Hindlimb muscle (tissue), 1 donor: ENCODE measurements around the gene EFR3B. TPM values are rescaled to one million over a fixed set of nuclear protein-coding genes. Genes with fewer than 3 reads are reported as not detected.
"Not testable (repeated sequence)": the region's sequence is repeated elsewhere in the genome, so short reads cannot be mapped to it uniquely, and the experiment has no call there.

Experiments used
- DNase-seq: peaks from one replicate; pipeline ENCODE4 v3.0.0-alpha.2; 2013
- polyA plus RNA-seq: library from polyadenylated mRNA; unstranded; fragments of 120-200 nt; gene quantifications from one replicate; pipeline ENCODE4 v1.2.1, GENCODE V29; 2013; ENCODE audit not compliant: insufficient read length

EFR3B gene
- polyA plus RNA-seq, 1 donor = 5.3 TPM

DNA sequence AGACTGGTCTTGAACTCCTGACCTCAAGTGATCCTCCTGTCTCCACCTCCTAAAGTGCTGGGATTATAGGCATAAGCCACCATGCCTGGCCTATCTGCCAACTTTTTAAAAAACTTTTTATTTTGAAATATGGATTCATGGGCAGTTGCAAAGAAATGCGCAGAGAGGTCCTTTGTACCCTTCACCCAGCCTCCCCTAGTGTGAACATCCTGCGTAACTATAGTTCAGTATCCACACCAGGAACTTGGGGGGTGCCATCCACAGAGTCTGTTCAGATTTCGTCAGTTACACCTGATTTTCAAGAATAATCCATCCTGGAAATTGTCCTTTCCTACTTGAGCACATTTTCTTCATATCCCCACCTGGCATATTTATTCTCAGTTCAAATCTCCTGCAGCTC lies 33.0 kb downstream of the EFR3B start:
- no peak for DNase-seq

DNA sequence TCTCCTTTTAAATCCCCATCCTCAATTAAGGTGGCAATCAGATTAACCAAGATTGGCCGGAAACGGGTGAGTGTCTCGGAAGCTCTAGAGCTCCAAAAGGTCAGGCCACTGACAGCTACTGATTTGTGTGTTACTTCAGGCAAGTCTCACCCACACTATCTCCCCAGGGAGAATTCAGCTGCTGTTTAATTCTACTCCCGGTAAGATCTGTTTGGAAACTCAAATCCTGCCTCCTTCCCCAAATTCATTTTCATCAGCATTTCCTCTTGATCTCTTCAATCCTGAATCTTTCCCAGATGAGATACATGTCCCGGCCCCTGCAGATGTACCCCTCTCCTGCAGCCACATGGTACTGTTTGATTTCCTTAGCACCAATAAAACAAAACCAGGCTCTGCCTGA lies 34.9 kb downstream of the EFR3B start:
- DNase-seq = no peak

DNA sequence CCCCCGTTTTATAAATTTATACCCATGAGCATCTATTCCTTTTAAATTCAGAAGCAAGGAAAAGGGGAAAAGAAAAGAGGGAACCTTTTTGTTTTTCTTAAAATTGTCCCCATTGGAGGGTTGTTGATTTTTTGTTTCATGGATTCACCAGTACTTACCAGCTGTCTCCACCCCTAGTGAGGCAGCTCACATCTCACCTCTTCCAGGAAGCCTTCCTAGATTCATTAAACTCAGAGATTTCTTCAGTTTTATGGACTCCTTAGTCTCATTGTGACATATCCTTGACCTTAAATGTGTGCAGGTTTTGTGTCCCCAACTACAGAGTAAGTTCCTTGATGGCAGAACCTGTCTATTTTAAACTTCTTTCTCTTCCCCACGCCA lies 35.9 kb downstream of the EFR3B start:
- DNase-seq = no peak

DNA sequence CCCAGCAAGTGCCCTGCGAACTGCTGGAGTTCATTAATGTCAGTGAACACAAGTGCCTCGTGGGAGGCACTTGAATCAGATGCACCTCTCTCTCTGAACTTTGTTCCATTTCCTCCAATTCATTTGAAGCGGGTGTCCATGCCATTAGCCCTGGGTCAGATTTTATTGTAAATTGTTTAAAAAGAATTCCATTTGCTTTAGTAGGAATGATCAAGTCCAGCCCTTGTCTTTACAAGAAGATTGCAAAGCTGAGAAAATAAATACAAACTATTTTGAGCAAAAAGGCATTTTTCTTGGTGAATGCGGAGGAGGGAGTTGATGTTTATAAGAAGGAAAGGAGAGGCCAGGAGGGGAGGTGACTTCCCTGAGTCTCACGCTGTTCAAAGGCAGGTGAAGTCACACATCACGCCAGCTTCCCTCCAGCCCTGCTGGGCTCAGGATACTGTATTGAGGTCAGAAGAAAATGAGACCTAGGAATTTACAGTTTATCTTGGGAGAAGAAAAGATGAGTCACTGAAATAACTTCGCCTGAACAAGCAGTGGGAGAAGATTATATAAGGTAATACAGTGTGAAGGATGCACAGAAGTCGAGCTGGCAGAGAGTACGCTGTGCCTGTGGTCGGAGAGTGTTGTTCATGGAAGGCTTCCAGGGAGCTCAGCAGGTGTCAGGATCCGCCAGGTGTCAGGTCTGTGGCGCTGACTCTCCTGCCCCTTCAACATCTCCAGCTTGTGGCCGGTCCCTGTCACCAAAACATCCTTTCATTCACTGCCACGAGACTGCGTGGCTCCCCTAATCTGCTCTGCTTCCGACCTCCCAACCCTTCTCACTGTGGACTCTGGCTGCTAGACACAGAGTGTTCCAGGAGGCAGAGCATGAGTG lies 36.5 kb downstream of the EFR3B start:
- no peak for DNase-seq

DNA sequence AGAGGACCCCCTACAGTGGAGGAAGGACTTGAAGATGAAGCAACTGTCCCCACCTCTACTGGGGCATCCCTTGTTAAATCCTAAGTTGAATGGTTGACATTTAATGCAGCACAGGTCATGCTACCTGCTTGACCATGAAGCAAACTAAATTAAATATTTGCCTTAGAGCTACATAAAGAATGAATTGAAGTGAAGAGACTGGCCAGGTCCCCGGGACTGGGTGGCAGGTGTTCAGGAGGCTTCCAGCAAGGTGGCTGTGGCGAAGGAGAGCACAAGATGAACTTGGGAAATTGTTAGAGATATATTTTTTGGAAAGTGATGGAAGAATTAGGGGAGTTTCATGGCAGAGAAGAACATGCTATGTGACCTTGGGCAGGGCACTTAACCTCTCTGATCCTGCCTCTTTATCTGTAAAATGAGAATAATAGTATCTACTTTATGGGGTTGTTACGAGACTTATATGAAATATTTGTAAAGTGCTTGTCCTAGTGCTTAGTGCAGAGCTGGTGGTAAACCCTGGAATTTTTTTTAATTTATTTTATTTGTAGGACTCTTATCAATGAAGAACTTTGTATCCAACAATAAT lies 37.3 kb downstream of the EFR3B start:
- no peak for DNase-seq

DNA sequence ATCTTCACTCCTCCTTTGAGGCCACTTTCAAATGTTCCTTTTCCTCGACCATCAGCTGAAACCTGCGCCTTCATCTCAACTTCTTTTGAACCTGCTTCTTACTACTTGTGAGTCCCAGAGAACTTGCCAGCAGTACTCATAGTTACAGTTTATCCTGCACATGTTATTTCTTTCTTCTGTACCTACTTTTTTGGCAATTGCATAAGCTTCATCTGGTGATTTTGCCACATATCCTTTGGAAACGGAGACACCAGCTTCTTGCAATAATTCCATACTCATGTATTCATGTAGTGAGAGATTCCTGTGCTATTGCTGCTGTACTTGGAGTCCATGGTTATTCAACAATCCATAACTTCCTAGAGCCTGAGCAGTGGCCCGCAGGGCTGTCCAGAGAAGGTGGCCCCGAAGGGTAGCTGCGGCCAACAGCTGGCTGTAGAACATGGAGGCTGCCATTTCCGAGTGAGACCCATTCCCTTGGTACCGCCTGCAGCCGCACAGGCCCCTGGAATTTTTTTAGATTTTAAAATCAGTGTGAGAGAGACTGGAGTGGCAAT lies 39.4 kb downstream of the EFR3B start:
- DNase-seq = no peak

DNA sequence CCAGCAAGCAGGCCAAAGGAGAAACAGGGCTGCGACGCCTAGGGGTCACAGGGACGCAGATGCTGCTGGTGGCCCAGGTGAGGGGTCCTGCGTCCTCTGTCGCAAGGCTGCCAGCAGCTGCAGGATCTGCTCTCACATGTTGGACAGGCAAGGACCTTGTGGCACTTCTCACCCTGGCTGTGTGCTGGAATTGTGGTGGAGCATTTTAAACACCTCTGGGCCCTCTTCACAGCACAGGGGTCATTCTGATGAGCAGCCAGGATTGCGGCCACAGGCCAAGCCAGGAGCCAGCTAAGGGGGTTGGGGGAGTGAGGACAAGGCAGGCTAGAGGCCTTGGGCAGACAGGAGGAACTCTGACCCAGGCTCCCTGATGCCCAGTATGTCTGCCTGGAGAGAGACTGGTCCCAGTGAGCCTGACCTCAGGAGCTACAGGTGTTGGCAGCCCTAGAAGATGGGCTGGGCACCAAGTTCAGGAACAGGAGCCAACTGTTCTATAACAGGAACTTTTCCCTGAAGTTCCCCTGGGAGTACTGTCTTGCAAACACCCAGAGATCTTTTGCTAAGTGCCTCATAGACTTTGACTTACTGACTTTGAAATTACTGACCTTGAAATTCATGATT lies 40.2 kb downstream of the EFR3B start:
- no peak for DNase-seq

DNA sequence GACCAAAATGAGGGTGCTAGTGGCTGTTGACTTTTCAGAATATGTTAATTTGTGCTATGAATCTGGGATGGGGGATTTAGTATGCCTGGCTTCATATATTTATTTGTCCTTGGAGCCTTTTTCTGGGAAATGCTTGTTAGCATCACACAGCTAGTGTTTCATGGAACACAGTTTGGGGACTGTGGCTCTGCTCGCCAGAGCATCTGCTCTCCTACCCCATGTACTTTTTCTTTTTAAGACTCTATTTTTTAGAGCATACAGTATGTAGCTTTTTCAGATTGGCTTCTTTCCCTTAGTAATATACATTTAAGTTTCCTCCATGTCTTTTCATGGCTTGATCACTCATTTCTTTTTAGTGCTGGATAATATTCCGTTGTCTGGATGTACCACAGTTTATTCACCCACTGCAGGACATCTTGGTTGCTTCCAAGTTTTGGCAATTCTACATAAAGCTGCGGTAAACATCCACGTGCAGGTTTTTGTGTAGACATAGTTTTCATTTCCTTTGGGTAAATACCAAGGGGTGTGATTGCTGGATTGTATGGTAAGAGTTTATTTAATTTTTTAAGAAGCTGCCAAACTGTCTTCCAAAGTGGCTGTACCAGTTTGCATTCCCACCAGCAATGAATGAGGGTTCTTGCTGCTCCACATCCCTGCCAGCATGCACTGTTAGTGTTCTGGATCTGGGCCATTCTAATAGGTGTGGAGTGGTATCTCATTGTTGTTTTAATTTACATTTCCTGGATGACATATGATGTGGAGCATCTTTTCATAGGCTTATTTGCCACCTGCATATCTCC lies 44.1 kb downstream of the EFR3B start:
- DNase-seq = no peak

DNA sequence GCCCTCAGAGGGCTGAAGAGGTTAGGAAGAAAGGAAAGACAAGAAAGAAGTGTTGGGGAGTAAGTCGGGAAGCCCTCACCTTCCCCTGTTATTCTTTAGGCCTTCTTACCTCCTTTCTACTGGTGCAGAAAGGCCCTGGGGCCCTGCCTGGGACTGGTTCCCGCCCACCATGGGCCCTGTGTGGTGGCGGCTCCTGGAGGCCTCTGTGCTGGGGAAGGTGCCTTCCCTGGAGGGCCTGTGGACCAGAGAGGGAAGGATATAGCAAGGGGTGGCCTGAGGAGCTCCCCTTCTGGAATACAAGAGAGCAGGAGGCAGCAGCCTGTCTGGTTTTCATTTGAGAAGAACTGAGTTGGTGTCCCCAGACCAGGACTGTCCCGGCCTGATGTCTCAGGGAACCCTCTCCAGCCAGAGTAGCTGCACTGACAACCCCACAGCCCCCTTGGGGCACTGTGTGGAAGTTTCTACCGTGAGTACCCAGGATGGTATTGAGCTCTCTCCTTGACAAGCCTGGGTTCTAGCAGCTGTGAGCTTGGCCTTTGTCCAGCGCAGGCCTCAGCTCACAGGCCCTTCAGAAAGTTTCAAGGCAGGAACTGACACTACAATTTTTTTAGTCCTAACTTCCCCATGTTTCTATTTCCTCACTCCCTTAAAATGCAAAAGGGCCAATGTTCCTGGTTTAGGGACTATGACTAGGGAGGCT lies 47.1 kb downstream of the EFR3B start:
- DNase-seq = no peak

DNA sequence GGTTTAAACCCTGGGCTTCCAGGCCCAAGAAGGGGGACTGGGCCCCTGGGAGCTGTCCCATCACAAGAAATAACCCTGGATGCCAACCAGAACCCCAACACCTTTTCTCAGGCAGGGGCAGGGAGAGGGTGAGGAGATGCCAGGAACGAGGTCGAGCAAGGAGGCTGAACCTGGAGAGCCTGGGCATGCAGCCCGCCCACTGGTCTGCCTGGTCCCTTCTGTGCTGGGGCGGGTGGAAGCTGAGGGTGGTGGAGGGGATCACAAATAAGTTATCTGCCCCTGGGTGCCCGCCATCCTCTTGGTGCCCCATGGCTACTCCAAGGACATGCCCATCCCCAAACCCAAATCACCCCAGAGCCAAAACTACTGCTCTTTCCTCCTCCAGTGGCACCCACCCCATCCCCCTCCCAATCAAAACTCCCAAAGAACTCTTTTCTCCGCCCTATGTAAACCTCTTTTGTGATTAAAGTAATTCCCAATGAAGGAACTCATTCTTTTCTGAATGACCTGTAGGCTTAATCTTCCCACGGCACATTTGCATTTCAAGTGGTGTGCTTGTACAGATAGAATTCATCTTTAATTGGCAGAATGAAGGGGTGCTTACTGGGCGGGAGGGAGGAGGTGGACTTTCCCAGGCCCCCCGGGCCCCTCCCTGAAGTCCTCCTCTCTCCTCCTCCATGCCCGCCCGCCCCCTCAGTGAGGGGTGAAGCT lies 47.9 kb downstream of the EFR3B start:
- DNase-seq = no peak

DNA sequence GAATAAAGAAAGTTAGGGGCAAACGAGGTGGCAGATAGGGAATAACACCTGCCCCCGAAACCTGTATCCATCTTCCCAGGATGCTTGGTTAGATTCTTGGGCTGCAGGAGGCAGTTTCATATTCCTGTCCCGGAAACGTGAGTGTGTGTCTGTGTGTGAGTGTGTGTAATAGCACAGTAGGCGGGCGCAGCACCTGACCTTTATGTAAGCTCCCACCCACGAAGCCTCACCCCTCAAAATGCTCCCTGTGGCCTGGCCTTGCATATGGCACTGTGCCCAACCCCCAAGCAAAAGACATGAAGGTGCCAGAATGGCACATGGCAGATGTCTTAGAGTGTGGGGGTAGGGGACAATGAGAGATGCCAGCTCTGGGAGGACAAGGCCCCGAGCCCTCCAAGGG lies 48.9 kb downstream of the EFR3B start:
- DNase-seq = no peak

DNA sequence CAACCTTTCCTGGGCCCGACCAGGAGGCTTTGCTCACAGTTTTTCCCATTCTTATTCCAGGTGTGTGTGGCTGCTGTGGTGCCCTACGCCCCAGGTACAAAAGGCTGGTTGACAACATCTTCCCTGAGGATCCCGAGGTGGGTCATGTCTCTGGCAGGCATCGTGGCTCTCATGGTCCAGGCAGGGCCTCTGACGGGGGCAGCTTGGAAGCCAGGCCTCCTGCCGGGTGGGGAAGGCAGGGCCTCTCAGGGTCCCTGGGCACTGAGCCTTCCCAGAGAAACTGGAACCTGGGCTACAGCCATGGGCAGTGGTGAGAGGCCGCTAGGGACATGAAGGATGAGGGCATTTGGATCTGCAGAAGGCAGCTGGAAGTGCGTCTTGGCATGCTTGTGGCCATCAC lies 49.4 kb downstream of the EFR3B start:
- no peak for DNase-seq

DNA sequence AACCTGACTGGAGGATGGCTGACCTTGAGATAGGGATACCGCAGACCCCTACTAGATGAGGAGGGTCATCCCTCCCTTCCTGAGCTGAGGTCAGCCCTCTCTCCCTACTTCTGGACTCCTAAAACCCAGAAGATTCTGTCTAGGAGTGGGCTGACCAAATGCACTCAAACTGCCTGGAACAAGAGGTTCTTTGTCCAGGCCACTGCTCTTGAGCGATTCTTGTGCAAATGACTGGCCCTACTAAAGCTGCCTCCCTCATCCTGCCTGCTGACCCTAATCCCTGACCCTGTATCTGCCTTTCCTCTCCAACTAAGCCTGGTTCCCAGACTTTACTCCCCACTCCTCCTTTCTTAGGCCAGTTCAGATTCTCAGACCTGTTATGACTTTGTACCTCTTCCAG lies 56.2 kb downstream of the EFR3B start:
- no peak for DNase-seq

DNA sequence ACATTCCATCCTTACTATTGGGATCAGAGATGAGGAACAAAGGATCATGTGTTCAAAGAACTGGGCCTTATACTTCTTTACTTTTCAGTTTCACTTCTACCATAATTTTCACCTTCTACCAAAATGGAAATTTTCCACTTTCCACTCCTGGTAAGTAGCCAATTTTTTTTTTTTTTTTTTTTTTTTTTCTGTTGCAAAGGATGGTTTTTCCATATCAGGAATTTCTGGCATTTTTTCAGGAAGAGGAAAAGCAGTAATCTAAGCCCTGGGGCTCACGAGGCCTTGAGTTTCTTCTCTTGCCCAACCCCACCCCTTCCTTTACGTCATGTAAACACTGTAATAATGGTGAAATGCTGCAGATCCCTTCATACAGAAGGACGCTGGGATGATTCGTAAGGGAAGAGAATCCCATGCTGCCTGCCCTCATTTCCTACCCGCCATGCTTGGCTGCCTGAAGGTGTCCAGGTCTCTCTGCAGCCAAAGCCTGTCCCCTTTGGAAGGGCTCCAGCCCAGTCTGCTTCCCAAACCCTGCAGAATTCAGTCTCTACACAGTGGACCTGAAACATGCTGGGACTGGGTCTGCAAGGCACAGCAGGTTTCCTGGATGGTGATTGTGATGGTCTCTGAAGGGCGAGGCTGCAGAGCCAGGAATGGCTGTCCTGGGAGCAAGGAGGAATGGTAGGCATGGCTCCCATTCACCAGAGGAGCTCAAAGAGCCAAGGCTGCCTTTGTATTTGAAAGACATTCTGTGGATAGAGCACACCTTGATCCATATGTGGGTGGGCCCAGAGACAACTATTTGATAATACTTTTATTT lies 57.0 kb downstream of the EFR3B start:
- peak; percentile 59 for DNase-seq

DNA sequence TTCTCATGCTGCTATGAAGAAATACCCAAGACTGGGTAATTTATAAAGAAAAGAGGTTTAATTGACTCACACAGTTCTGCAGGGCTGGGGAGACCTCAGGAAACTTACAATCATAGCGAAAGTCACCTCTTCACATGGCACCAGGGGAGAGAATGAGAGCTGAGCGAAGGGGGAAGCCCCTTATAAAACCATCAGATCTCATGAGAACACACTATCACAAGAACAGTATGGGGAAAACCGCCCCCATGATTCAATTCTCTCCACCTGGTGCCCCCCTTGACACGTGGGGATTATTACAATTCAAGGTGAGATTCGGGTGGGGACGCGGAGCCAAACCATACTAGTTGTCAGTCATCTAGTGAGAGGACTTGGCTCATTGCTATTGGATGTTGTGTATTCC lies 60.5 kb downstream of the EFR3B start:
- not testable (repeated sequence) for DNase-seq

DNA sequence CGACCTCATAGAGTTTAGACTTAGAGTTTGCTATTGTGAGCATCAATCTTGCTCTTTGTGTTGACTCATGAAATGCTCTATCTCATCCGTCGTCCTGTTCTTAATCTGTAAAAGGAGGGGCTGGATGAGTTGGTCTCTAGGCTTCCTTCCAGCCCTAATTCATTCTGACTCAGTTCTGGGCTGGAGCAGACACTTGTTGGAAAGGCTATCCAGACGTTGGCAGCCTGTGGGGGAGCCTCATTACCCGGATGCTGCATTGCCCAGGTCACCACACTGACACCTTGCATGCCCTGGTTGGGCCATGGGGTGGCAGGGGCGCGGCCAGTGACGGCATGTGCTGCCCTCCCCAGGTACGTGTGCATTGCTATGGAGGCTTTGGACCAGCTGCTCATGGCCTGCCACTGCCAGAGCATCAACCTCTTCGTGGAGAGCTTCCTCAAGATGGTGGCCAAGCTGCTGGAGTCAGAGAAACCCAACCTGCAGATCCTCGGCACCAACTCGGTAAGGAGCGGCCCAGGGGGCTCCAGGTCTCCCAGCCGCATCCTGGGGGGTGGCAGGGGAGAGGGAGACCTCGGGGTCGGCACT lies 61.5 kb downstream of the EFR3B start:
- no peak for DNase-seq

DNA sequence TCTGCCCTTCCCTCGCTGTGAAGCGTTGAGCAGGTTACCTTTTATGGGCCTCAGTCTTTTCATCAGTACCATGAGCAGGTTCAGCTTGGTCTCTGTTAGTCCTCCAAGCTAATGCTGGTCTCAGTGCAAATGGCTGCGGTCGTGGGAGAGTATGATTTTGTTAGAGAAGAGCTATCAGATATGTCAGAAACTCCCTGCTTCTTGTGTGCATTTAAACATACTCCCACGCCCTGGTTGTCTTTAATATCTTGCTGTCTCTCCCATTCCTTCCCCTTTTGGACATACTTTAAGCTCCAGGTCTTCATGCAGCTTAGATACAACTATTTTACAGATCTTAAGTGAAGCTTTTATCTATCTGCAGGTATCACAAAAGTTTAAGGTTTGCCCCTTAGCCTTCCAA lies 62.9 kb downstream of the EFR3B start:
- DNase-seq = no peak

DNA sequence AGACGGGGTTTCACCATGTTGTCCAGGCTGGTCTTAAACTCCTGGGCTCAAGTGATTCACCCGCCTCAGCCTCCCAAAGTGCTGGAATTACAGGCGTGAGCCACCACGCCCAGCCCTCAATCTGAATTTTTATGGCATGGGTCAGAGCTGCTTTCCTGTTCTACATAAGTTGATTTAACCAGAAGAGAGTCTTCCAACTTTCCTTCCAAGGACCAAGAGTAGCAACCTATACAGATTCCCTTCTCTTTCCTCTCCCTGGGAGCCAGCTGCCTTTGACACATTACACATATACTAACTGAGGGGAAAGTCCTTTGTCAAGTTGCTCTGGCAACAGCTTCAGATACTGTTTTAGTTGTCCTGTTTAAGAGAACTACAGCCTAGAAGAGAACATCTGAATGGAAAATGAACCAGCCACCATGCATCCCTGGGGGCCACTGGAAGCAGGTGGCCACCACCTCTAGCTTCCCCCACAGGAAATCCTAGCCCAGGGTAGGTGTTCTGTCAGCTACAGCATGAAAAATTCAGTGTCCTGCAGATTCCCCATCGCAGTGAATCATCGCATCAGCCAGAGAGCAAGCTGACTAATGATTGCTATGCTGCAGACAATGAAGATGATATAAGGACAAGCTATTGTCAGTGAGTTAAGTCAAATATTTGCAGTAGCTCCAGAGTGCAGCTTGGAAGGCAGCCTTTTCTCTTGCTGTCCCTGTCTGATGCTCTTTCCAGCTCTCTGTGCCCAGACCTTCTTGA lies 63.6 kb downstream of the EFR3B start:
- no peak for DNase-seq

DNA sequence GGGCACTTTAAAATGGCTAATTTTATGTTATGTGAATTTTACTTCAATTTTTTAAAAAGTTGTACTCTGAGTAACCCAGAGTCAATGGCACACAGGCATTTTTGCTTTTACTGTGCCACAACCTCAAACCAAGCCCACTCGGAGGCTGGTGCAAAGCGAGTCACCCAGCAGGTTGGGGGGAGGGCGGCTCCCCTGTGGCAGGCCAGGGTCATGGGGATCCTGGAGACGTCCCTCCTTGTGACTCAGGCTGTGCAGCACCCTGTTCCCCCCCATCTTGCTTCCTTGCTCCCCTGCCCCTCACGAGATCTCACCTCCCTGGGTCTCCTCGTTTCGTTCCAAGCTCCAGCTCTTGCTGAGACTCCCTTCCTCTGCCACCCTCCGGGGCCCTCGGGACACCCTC lies 67.9 kb downstream of the EFR3B start:
- DNase-seq = no peak
